Fibroblast of upper back skin (primary cell): ENCODE results near the gene MLF2.

Experiments
- DNase-seq: peaks from one replicate; pipeline ENCODE4 v3.0.0-alpha.2; 2013

Gene MLF2, protein sequence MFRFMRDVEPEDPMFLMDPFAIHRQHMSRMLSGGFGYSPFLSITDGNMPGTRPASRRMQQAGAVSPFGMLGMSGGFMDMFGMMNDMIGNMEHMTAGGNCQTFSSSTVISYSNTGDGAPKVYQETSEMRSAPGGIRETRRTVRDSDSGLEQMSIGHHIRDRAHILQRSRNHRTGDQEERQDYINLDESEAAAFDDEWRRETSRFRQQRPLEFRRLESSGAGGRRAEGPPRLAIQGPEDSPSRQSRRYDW

DNA sequence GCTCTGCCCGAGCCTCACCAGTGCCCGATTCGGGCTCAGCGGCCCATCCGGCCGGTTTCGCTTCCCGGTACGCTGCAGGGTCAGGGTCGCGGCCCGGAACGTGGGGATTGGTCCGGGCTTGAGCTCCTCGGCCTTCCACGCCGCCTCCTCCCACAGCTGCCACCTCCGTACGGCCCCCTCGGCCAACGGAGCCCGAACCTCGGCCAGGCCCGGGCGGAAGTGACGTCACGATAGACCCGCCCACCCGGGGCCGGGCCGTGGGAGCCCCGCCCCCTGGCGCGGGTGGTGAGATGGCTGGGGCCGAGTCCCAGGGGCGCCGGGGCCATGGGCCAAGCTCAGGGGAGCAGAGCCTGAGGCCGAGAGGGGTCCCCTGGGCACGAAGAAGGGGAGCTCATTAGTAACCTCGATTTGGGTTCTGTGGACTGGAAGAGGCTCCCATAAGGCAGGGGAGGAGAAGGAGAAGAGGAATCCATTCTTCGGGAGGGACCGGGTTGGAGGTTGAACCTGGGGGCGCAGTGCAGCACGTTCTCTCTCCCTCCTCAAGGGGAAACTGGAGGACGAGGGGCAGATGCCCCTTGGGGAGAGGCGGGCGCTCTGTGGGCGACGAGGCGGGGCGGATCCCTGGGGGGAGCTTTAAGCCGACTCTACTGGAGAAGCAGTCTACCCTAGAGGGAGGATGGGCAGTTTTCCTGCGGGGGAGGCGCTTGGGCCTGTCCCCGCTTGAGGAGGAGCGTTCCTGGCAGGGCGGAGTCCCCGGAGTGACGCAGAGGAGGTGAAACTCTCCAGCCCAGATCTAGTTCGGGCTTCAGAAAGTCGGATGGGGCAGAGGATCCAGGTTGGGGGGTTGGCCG is at the start of gene MLF2:
Gene MLF2, minus strand, starts transcription at position 221 of the 851 bp plus-strand sequence. CDS start 807 bp downstream, outside the sequence.
- peak; percentile 100 for DNase-seq

DNA sequence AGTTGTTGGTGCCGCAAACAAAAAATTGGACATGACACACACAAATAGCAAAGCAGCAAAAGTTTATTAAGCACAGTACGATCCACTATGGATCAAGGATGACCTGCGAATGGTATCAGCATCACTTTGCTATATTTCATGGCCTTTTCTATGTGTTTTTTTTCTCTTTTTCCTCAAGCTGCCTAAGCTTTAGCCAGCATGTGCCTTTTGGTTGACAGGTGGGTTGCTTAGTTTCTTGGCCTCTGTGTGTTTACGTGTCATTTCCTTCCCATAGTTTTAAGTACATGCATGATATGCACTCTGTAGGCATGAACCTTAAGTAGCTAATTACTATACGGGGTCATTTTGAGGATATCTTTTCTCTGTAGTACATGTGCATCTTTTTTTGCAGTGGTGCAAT is 46.2 kb upstream of the MLF2 start:
- DNase-seq: no peak

DNA sequence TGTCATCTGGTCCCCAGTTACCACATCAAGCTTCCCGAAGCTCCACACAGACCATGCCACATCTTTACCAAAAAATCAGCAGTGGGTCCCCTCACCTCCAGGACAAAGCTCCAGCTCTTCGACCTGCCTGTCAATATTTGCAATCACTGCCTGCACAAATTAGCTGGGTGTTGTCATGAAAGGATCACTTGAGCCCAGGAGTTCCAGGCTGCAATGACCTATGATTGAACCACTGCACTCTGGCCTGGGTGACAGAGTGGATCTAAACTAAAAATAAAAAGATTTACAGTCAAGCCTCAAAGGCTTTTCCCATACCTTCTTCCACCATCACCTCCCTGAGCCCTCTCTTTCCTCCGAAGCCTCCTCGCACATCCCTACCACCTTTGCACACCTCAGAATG is 43.6 kb upstream of the MLF2 start:
- no peak for DNase-seq

DNA sequence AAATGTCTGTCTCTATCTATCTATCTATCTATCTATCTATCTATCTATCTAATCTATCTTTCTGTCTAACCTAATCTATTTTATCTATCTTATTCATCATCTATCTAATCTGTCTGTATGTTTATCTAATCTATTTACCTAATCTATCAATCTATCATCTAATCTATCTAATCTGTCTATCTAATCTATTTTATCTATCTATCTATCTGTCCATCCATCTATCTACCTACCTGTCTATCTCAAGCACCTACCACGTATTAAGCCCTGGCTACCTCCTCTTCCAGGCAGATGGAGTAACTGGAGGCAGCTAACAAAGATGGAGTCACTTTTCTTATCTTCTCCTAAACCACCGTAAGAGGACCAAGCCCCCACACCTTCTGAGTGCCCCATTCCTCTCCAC is 42.1 kb upstream of the MLF2 start:
- DNase-seq: no peak

DNA sequence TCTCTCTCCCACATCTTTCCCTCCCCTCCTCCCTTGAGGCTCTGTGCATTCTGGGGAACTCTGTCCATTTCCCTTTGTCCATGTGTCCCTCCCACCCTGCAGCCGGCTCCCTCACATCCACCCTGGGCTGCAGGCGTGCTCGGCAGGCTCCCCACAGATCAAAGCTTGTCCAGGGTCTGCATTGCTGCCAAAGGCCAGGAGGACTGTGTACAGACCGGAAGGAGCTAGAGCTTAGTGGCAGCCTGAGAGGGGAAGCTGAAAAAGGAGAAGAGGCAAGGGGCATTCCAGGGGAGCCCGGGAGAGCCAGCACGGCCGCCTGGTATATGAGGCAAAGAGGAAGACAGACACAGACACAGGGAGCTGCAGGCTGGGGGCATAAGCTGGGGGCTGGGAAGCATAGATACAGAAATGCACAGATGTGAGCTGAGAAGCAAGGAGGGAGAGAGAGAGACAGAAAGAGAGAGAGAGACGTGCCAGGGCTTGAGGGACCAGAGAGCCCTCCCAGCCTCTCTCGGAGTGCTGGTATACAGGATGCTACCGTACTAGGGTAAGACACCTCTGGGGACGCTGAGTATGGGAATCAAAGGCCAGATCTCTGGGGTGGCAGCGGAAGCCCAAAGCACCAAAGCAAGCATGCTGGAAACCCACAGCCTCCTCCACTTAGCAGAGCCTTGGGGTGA is 39.7 kb upstream of the MLF2 start:
- no peak for DNase-seq

DNA sequence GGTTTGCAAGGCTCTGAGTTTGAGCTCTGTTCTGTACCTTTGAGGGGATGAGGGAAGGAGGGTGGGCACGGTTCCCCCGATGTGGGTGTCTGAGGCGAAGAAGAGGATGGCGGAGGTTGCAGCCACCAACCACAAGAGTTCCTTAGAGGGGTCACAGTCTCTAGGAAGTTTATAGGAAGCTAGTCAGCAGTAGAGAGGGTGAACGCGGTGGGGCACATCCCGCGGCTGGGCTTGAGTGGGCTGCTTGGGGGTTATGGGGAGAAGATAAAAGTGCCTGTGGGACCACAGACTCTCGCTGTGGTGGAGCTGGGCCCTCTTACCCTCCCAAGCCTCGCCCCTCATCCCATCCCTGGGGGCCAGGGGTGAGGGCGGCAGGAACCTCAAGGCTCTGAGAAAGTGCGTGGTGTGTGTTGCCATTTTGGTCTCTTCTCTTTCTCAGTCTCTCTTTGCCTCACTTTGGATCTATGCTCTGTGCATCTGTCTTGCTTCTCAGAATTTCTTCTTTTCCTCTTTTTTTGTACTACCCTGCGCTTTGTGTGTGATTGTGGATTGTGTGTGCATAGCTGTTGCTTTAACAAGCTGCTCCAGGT is 39.1 kb upstream of the MLF2 start:
- DNase-seq: no peak

DNA sequence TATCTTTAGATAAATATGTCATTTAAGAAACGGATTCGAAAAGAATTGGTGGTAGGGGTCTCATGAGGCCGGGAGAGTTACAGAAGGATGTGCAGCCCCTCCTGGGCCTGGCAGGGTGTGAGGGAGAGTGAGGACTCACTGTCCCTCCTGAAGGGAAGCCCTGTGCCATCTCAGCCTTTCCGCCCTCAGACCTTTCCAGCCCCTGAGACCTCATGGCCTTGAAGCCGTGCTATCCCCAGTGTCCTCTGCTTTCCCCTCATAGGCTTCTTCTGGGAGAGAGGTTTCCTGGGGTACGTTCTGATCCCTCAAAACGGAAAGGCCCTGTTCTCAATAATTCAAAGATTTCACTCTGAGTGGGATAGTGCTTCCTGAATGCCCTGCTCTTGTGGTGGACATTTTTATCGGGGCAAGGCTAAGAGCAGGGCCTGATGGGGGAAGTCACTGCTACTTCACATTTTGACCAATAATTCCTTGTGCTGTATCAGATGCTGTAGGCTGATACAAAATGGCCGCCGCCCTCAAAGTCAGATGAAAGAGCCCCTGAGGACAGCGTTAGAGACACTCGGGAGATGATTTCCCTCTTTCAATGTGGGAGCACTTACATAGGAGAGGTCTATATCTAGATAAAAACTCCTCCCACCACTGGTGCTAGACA is 37.7 kb upstream of the MLF2 start:
- no peak for DNase-seq

DNA sequence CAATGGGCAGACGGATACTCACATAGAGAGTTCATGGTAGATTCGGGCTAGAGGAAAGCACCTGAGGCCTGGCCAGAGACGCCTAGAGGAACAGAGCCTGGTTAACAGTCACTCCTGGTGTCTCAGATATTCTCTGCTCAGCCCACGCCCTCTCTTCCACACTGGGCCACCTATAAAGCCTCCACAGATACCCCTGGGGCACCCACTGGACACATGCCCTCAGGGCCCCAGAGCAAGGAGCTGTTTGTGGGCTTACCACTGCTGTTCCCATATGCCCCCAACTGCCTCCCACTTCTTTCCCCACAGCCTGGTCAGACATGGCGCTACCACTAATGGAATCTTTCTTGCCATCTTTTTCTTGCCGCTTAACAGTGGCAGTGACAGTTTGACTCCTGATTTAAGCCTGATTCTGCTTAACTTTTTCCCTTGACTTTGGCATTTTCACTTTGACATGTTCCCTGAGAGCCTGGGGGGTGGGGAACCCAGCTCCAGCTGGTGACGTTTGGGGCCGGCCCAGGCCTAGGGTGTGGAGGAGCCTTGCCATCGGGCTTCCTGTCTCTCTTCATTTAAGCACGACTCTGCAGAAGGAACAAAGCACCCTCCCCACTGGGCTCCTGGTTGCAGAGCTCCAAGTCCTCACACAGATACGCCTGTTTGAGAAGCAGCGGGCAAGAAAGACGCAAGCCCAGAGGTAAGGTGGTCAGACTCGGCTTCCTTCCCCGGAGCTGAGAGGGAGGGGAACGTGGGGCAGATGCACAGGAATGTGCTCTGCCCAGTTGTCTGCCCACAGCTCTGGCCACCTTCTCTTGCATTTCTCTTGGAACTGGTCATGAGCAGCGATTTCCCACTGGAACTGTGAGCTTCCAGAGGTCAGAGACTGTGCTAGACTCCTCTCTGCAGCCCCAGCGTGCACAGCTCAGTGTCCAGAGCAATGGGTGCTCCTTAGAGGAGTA is 36.3 kb upstream of the MLF2 start, which contains the start of gene CD4:
Gene CD4, plus strand, starts transcription at position 557 of the 953 bp plus-strand sequence. CDS start 10,611 bp downstream, outside the sequence.
- no peak for DNase-seq

DNA sequence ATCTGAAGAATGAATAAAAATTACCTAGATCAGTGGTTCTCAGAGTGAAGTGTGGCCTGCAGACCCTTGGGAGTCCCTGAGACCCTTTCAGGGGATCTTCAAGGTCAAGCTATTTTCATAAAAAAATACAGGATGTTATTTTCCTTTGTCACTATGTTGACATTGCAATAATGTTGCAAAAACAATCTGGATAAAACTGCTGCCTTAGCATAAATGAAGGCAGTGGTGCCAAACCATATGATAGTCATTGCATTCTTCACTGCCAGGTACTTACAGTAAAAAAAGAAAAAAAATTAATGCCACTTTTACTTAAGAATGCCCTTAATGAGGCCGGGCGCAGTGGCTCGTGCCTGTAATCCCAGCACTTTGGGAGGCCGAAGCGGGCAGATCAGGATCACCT is 34.4 kb upstream of the MLF2 start:
- no peak for DNase-seq

DNA sequence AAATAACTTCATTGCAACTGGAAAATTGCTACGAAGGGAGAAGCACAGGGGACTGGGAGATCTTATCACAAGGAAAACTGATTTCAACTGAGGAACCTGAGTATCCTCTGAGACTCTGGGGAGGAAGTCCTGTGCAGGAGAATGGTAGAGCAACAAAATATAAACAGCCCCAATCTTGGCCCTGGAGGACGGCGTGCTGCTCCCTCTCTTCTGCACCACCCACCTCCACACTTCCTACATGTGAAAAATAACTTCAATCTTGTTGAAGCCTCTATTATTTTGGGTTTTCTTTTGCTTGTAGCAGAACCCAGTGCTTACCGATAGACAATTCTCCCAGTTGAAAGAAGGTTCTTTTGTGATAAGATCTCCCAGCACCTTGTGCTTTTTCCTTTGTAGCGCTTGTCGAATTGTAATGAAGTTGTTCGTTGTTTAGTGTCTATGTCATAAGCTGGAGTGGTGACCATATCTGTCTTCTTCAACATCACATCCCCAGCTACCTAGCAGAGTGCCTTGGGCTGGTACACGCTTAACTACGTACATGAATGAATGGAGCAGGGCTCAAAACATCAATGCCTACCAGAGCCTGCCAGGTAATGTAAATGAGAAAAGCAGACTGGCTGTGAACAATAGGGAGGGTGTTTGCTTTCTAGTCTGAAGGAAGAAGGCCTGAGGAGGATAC is 33.6 kb upstream of the MLF2 start:
- no peak for DNase-seq

DNA sequence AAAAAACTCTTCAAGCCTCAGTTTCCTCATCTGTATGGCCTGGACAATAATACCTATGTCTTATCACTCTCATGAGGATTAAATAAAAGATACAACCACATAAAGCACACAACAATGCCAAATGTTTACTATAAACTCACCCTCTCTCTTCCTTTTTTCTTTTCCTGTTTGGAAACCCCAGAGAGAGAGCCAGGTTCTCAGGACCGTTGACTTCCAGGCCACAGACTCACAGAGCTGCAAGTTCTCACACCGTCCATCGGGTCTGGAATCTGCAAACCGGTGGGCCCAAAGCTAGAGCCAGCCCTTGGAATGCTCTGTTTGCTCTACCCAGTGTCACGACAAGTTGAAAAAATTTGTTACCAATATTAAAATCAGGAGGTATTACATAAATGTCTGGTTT is 31.8 kb upstream of the MLF2 start:
- DNase-seq: no peak

DNA sequence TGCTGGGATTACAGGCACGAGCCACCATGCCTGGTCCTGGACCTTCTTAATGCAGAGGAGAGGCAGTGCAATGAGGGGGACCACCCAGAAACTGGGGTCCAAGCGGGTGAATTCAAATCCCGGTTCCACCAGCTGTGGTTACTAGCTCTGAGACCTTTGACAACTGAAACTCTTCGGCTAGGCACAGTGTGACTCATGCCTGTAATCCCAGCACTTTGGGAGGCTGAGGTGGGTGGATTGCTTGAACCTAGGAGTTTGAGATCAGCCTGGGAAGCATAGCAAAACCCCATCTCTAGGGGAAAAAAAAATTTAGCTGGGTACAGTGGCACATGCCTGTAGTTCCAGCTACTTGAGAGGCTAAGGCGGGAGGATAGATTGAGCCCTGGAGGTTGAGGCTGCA is 31.4 kb upstream of the MLF2 start:
- no peak for DNase-seq

DNA sequence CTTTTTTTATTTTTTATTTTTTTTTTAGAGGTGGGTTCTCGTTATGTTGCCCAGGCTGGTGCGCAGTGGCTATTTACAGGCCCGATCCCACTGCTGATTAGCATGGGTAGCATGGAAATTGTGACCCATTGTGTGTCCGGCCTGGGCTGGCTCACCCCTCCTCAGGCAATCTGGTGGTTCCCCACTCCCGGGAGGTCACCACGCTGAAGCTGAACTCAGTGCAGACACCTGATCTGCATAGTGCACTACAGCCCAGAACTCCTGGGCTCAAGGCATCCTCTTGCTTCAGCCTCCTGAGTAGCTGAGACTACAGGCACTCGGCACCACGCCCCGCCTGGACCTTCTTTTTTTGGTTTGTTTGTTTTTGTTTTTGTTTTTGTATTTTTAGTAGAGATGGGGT is 30.9 kb upstream of the MLF2 start:
- DNase-seq: no peak

DNA sequence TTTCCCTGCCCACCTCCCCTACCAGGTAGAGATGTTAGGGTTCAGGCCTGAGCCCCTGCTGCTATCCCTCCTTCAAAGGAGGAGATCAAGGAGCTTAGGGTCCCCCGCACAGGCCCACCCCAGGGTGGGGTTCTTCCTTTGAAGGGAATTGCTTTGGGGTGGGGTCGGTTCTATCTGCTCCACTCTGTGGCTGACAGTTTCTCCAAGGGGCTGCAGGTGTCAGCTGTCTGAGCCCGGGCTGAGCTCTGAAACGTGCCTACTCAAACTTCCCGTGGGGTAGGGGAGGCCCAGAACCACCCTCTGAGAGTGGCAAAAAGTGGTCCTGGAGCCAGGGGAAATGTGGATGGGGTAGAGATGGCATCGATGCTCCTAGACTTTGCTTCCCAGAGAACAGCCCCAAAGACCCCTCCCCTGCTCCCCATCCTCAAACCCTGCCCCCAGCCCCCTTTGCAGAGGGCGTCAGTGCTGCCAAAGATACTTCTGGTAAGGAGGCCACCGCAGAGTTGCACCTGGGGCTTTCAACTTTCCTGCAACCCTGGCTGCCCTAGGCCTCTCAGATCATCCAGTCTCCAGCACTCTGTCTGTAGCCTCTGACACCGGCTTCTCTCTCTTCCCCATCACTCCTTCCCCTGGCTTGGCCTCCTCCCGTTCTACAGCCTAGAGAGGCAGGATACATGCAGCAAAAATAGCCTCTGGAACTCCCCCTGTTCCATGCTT is 30.1 kb upstream of the MLF2 start:
- DNase-seq: no peak

DNA sequence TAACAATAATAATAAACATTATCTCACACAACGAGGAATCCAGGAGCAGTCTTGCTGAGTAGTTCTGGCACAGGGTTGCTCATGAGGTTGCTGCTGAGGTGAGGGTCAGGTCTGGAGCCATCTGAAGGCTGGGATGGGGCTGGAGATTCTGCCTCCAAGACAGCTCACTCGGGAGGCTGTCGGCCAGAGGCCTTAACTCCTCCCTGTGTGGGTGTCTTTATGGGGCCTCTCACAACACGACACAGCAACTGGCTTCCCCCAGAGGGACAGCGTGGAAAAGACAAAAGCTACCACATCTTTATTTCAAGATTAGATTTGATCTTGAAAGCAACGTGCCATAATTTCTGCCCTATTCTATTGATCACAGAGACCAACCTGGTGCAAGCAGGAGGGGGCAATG is 29.2 kb upstream of the MLF2 start:
- DNase-seq: no peak

DNA sequence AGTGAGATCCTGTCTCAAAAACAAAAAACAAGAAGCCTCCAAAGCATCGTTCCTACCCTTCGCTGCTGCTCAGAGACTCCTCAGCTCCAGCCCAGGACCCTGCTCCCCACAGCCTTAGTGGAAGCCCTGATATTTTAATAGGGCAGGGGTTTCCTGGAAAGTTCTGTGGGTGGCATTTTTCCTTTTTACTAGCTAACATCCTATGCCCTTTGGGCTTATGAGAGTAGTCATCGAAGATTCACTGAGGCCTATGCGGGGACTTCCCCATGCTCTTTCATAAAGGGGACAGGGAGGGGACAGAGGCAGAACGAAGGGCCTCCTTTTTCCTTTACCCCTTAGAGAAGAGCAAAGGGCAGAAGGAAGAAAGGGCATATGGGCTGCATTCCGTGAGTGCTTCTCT is 27.6 kb upstream of the MLF2 start:
- no peak for DNase-seq

DNA sequence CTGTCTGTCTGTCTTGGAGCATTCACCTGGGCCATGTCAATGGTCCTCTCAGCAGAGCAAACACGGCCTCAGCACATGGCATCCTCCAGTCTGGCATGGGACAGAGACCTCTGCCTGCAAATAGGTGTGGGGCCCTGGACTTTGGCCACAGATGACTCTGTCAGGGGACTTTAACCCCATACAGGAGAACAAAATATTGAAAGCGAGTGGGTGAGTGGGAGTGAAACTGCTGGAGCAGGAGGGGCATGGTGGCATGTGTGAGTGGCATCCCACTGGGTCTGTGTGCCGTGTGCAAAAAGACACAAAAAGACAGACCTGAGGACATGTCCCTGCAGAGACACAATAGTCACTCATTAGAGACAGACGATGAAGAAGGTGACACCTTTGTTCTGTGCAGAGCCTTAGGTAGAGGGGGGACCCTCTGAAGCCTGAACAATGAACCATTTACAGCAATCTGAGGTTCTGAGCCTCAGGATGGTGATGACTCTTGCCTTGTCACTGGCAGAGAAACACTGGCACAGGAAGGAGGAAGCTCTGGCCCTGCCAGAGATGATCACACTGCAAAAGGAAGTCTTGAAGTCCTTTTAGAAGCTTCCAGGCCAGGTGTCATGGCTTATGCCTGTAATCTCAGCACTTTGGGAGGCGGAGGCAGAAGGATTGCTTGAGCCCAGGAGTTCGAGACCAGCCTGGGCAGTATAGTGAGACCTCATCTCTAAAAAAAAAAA is 26.9 kb upstream of the MLF2 start:
- DNase-seq: no peak

DNA sequence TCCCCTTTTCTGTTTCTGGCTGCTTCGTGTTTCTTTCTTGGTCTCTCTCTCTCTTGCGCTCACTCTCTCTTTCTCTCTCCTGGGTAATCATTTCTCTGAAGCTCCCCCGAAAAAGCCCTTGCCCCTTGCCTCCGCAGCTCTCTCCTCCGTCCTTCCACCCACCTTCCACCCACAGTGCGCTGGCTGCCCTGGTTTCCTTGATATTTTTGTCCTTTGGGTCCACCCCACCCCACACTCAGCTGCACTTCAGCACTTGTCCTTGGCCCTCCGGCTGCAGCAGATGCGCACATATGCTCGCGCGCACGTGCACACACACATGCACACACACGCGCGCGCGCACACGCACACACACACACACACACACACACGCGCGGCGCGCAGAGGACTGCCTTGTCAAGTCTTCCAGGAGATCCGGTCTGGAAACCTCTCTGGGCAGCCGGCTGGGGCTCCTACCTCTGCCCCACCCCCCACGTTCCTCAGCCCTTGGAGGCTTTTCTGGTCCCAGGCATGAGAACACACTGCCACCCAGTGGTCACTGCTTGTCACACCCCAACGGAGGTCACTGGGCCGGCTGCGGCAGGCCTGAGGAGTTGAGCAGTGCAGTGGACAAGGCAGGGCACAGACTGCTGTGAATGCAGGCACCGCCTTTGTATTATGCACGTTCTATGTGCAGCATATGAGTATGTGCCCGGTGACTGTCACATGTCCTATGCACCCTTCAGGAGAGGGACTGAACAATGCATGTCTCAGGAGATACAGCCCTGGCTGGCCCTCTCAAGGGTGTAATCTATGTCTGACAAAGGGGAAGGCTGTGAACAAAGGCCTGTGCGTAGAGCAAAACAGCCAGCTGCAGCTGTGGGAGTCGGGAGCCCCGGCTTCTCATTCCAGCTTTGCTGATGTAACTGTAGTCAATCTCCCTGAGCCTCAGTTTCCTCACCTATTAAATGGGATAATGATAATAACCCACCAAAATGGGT is 25.9 kb upstream of the MLF2 start:
- DNase-seq: peak; percentile 94
